ENCODE data around the gene ZNF532.

ZNF532 gene

DNA sequence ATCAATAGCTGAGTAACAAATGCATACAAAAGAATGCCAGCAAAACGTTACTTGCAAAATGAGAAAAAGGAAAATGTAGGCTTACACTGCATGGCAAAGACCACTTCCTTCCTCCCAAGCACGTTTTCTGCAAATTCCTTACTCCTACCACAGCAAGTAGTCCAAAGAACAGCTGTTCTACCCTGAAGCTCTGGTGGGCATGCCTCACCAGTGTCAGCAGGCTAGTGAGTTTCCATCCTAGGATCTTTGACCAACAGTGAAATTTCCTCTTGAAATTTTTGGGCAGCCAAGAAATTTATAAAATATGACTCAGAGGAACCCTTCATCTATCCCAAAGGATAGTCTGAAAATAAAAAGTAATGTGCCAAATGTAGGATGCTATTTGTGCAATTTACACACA lies 123.9 kb downstream of the ZNF532 start:
- Histone ChIP-seq H3K4me3 (ENCODE audit: low read length) (no peak overlapping the region), H3K4me1 (ENCODE audit: control insufficient read depth, insufficient read depth, low read length) (no peaks in the 10 kb centered on the region), H3K27me3 (ENCODE audit: control insufficient read depth, insufficient read depth, low read length) (no peaks in the 10 kb centered on the region), H3K36me3 (ENCODE audit: control insufficient read depth, insufficient read depth, low read length) (no peaks in the 10 kb centered on the region; the same call in 1 of the 2 replicates), H3K9me3 (ENCODE audit: control insufficient read depth, insufficient read depth, low read length) (no peaks in the 10 kb centered on the region), H3K27ac (ENCODE audit: low read length) (no peak overlapping the region)
- DNase-seq (ENCODE audit: low read depth, low spot score), result no peak
- WGBS (ENCODE audit: insufficient coverage, insufficient read length), result no CpG with 5 or more reads among the region's 2 CpGs

DNA sequence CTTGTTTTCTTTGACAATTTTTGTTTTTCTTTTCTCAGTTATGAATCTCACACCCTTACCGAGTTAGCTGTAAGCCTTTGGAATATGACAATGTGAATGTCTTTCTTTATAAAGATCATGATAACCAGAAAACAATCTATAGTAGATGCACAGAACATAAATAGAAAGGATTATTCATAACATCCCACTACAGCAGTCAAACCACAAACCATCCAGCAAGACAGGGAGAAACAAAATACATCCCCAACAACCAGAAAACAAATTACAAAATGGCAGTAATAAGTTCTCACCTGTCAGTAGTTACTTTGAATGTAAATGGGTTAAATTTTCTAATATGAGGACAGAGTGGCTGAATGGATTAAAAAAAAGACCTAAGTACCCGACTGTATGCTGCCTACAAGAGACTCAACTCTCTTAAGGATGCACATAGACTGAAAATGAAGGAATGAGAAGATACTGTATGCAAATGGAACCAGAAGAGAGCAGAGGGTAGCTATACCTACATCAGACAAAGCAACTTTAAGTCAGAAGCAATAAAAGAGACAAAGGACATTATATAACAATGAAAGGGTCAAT lies 124.6 kb downstream of the ZNF532 start:
- Histone ChIP-seq H3K4me1 (ENCODE audit: control insufficient read depth, insufficient read depth, low read length) (no peaks in the 10 kb centered on the region), H3K27ac (ENCODE audit: low read length) (no peak overlapping the region), H3K36me3 (ENCODE audit: control insufficient read depth, insufficient read depth, low read length) (no peaks in the 10 kb centered on the region), H3K9me3 (ENCODE audit: control insufficient read depth, insufficient read depth, low read length) (no peaks in the 10 kb centered on the region), H3K27me3 (ENCODE audit: control insufficient read depth, insufficient read depth, low read length) (no peaks in the 10 kb centered on the region), H3K4me3 (ENCODE audit: low read length) (no peak overlapping the region)
- WGBS (ENCODE audit: insufficient coverage, insufficient read length), result no CpG with 5 or more reads among the region's 2 CpGs
- DNase-seq (ENCODE audit: low read depth, low spot score), result no peak

DNA sequence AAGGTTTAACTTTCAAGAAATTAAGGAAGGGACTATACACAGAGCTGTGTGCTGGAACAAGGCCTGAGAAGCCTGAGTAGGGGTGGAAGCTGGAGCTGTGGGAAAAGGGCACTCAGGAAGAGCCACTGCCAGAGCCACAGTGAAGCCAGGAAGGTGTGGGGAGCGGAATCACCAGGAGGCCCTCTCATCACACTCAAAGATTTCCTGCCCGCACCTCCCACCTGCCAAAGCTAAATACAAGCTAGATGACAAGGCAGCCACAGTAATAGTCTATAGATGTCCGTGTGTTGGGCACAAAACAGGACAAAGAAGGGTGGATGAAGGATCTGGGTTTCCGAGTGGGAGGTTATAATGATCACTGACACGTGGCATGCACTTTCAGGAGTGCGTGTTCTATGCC lies 126.0 kb downstream of the ZNF532 start:
- no peak for DNase-seq (ENCODE audit: low read depth, low spot score)
- no peak overlapping the region for H3K27ac ChIP-seq (ENCODE audit: low read length)
- no peaks in the 10 kb centered on the region for H3K36me3 ChIP-seq (ENCODE audit: control insufficient read depth, insufficient read depth, low read length)
- H3K27me3 ChIP-seq (ENCODE audit: control insufficient read depth, insufficient read depth, low read length), result no peaks in the 10 kb centered on the region
- H3K4me1 ChIP-seq (ENCODE audit: control insufficient read depth, insufficient read depth, low read length), result no peaks in the 10 kb centered on the region
- no CpG with 5 or more reads among the region's 6 CpGs for WGBS (ENCODE audit: insufficient coverage, insufficient read length)
- no peak overlapping the region for H3K4me3 ChIP-seq (ENCODE audit: low read length)
- H3K9me3 ChIP-seq (ENCODE audit: control insufficient read depth, insufficient read depth, low read length), result no peaks in the 10 kb centered on the region

DNA sequence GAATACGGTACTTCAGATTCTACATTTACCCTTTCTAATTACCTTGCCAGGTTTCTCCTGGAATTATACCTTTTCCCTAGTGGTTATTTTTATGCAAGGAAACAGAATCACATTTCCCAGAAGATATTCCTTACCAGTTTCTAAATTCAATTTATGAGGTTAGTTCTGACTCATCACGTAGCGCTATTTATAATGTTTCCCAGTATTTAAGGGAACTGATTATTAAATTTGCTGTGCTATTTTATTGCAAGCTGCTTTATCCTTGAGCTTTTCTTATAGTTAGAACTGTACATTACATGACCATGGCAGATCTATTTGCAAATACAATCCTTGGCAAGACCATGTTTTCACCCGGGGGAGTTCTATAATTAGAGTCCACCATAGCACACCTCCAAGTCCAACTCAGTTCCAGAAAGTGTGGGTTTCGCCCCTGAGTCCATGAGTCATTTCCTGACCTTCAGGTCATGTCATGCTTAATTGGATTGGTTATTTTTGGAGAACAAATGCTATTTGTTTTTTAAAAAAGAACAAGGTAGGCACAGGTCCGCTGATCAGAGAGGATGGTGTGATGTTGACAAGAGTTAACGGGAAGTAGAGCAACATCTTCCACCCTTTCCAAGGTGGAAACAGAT lies 126.6 kb downstream of the ZNF532 start:
- DNase-seq (ENCODE audit: low read depth, low spot score), result no peak
- Histone ChIP-seq H3K36me3 (ENCODE audit: control insufficient read depth, insufficient read depth, low read length) (no peaks in the 10 kb centered on the region), H3K9me3 (ENCODE audit: control insufficient read depth, insufficient read depth, low read length) (no peaks in the 10 kb centered on the region), H3K27me3 (ENCODE audit: control insufficient read depth, insufficient read depth, low read length) (no peaks in the 10 kb centered on the region), H3K4me1 (ENCODE audit: control insufficient read depth, insufficient read depth, low read length) (no peaks in the 10 kb centered on the region), H3K4me3 (ENCODE audit: low read length) (no peak overlapping the region), H3K27ac (ENCODE audit: low read length) (no peak overlapping the region)
- no CpG with 5 or more reads among the region's 7 CpGs for WGBS (ENCODE audit: insufficient coverage, insufficient read length)

GRCh38 chr18:58992301-58993231 lies 127.9 kb downstream of the ZNF532 start:
- Histone ChIP-seq H3K4me3 (ENCODE audit: low read length) (no peak overlapping the region), H3K27me3 (ENCODE audit: control insufficient read depth, insufficient read depth, low read length) (no peaks in the 10 kb centered on the region), H3K4me1 (ENCODE audit: control insufficient read depth, insufficient read depth, low read length) (no peaks in the 10 kb centered on the region), H3K36me3 (ENCODE audit: control insufficient read depth, insufficient read depth, low read length) (no peaks in the 10 kb centered on the region), H3K9me3 (ENCODE audit: control insufficient read depth, insufficient read depth, low read length) (no peaks in the 10 kb centered on the region), H3K27ac (ENCODE audit: low read length) (no peak overlapping the region)
- WGBS (ENCODE audit: insufficient coverage, insufficient read length), result 100% methylated on average over 3 of the region's 16 CpGs
- no peak for DNase-seq (ENCODE audit: low read depth, low spot score)

DNA sequence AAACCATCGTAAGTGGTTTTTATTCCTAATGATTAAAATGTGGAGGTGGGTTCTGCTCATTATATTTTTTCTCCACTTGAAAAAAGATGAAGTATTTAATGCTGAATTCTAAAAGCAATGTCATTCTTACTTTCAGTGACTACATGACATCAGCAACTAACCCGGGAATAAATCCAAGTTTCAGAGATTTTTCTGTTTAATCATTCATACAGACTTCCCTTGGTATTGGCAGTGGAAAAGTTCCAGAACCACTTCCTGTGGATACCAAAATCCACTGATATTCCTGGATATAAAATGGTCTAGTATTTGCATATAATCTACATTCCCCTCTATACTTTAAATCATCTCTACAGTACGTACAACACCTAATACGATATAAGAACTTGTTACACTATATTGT lies 128.6 kb downstream of the ZNF532 start:
- no peaks in the 10 kb centered on the region for H3K27me3 ChIP-seq (ENCODE audit: control insufficient read depth, insufficient read depth, low read length)
- no peak overlapping the region for H3K4me3 ChIP-seq (ENCODE audit: low read length)
- no peak for DNase-seq (ENCODE audit: low read depth, low spot score)
- H3K4me1 ChIP-seq (ENCODE audit: control insufficient read depth, insufficient read depth, low read length), result no peaks in the 10 kb centered on the region
- no peaks in the 10 kb centered on the region for H3K36me3 ChIP-seq (ENCODE audit: control insufficient read depth, insufficient read depth, low read length)
- H3K9me3 ChIP-seq (ENCODE audit: control insufficient read depth, insufficient read depth, low read length), result no peaks in the 10 kb centered on the region
- no peak overlapping the region for H3K27ac ChIP-seq (ENCODE audit: low read length)
- WGBS (ENCODE audit: insufficient coverage, insufficient read length), result 100% methylated on average over 2 of the region's 4 CpGs

- H3K4me1 ChIP-seq (ENCODE audit: control insufficient read depth, insufficient read depth, low read length), result no peaks in the 10 kb centered on the region; the same call in 1 of the 2 replicates
- no peak overlapping the region for H3K27ac ChIP-seq (ENCODE audit: low read length)
- no CpG with 5 or more reads among the region's 5 CpGs for WGBS (ENCODE audit: insufficient coverage, insufficient read length)
- no peak for DNase-seq (ENCODE audit: low read depth, low spot score)
- no peaks in the 10 kb centered on the region for H3K36me3 ChIP-seq (ENCODE audit: control insufficient read depth, insufficient read depth, low read length)
- H3K27me3 ChIP-seq (ENCODE audit: control insufficient read depth, insufficient read depth, low read length), result no peaks in the 10 kb centered on the region
- no peaks in the 10 kb centered on the region for H3K9me3 ChIP-seq (ENCODE audit: control insufficient read depth, insufficient read depth, low read length)
- H3K4me3 ChIP-seq (ENCODE audit: low read length), result no peak overlapping the region
Measured at GRCh38 chr18:58995663-58996062, 131.0 kb downstream of the ZNF532 start.

DNA sequence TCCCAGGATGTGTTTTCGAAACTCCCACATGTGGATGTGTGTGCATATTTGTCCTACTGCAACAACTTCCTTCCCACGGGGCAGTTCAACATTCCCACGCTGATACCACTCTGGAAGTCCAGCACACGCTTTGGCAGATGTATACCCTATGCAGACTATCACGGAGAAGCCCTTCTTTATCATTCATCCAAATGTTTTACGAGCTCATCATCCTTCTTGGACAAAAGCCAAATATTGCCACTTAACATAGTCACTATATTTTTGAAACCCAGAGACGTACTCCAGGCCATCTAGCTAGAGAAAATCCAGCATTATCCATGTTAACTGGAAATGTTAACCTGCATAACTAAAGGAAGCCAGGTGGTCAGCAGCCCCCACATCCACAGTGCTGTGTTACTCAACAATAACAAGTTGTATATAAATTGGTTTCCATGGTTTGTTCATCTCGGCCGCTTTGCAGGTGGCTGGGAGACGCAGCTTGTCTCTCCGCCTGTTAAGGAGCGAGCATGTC lies 131.5 kb downstream of the ZNF532 start:
- Histone ChIP-seq H3K9me3 (ENCODE audit: control insufficient read depth, insufficient read depth, low read length) (no peaks in the 10 kb centered on the region), H3K36me3 (ENCODE audit: control insufficient read depth, insufficient read depth, low read length) (no peaks in the 10 kb centered on the region), H3K27me3 (ENCODE audit: control insufficient read depth, insufficient read depth, low read length) (no peaks in the 10 kb centered on the region), H3K4me1 (ENCODE audit: control insufficient read depth, insufficient read depth, low read length) (no peaks in the 10 kb centered on the region; the same call in 1 of the 2 replicates), H3K4me3 (ENCODE audit: low read length) (no peak overlapping the region), H3K27ac (ENCODE audit: low read length) (no peak overlapping the region)
- no peak for DNase-seq (ENCODE audit: low read depth, low spot score)
- WGBS (ENCODE audit: insufficient coverage, insufficient read length), result no CpG with 5 or more reads among the region's 12 CpGs

GRCh38 chr18:58996696-58997095 lies 132.0 kb downstream of the ZNF532 start:
- H3K4me3 ChIP-seq (ENCODE audit: low read length), result no peak overlapping the region
- no peaks in the 10 kb centered on the region for H3K9me3 ChIP-seq (ENCODE audit: control insufficient read depth, insufficient read depth, low read length)
- H3K4me1 ChIP-seq (ENCODE audit: control insufficient read depth, insufficient read depth, low read length), result no peaks in the 10 kb centered on the region; the same call in 1 of the 2 replicates
- WGBS (ENCODE audit: insufficient coverage, insufficient read length), result no CpG with 5 or more reads among the region's 7 CpGs
- H3K27ac ChIP-seq (ENCODE audit: low read length), result no peak overlapping the region
- H3K27me3 ChIP-seq (ENCODE audit: control insufficient read depth, insufficient read depth, low read length), result no peaks in the 10 kb centered on the region
- no peaks in the 10 kb centered on the region for H3K36me3 ChIP-seq (ENCODE audit: control insufficient read depth, insufficient read depth, low read length)
- no peak for DNase-seq (ENCODE audit: low read depth, low spot score)

DNA sequence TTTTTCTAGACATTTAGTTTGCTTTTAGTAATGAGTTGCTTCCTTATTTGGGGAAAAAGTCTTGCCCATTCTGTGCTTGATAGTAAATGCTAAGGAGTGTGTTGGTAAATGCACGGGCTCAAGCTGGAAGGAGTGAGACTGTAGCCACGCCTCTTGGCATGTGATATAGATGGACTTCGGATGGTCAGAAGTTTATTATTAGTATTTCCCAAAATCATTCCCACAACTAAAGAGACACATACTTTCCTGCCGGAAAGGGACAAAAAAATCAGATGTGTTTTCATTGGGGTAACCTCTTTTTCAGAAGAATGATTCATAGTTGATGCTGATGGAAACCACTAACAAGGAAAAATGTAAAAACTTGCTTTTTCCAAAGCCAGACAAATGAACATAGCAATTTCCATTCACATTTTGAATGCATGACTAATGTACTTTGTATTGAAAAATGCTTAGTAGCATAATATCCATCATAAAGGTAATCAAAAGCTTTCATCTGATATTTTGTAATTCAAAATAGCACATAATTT lies 133.2 kb downstream of the ZNF532 start:
- H3K27ac ChIP-seq (ENCODE audit: low read length), result no peak overlapping the region
- no peaks in the 10 kb centered on the region for H3K36me3 ChIP-seq (ENCODE audit: control insufficient read depth, insufficient read depth, low read length)
- no peaks in the 10 kb centered on the region; the same call in 1 of the 2 replicates for H3K4me1 ChIP-seq (ENCODE audit: control insufficient read depth, insufficient read depth, low read length)
- no peaks in the 10 kb centered on the region for H3K27me3 ChIP-seq (ENCODE audit: control insufficient read depth, insufficient read depth, low read length)
- H3K4me3 ChIP-seq (ENCODE audit: low read length), result no peak overlapping the region
- DNase-seq (ENCODE audit: low read depth, low spot score), result no peak
- no peaks in the 10 kb centered on the region for H3K9me3 ChIP-seq (ENCODE audit: control insufficient read depth, insufficient read depth, low read length)
- WGBS (ENCODE audit: insufficient coverage, insufficient read length), result no CpG with 5 or more reads among the region's 4 CpGs
